ENCODE measurements around the gene ASB9. TPM values are rescaled to one million over a fixed set of nuclear protein-coding genes. Genes with fewer than 3 reads are reported as not detected.
A peak's percentile ranks its signal among the peaks of the same experiment; 100 is the strongest.

ASB9 gene
- total RNA-seq, 1 donor from 2014 or later: 0.25 TPM

DNA sequence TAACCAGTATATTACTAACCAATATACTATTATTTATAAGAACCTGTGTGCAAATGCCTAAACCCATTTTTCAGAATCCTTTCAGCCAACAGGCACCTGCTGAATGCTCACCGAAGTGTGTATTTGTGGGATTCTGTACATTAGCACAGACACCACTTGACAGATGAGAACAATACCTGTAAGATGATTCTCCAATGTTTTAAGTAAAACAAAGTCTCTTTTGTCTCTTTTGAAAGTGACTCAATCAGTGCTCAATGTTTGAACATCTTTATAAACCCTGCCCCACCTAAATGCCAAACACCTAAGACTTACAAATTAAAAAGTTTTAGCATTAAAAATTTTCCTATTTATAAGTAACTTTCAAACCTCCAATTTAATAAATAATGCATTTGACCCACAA lies 763 bp downstream of the ASB9 start:
- Histone ChIP-seq H3K4me3 (ENCODE audit: low read depth, low read length) (no peak overlapping the region), H3K27me3 (ENCODE audit: control insufficient read depth, insufficient read depth, low read length) (no peaks in the 10 kb centered on the region), H3K36me3 (ENCODE audit: control insufficient read depth, insufficient read depth, low read length) (no peaks in the 10 kb centered on the region)
- TF ChIP-seq CTCF (IDR thresholded peaks at IDR 0.05; ENCODE audit: insufficient read depth, low read length, poor library complexity, severe bottlenecking): no peak
- no peak for DNase-seq (ENCODE audit: low read depth)

- H3K36me3 ChIP-seq (ENCODE audit: control insufficient read depth, insufficient read depth, low read length): no peaks in the 10 kb centered on the region
- no peak for TF ChIP-seq CTCF (IDR thresholded peaks at IDR 0.05; ENCODE audit: insufficient read depth, low read length, poor library complexity, severe bottlenecking)
- no peaks in the 10 kb centered on the region for H3K27me3 ChIP-seq (ENCODE audit: control insufficient read depth, insufficient read depth, low read length)
- DNase-seq (ENCODE audit: low read depth): no peak
- H3K4me3 ChIP-seq (ENCODE audit: low read depth, low read length): no peak overlapping the region
These were observed 15.0 kb downstream of the ASB9 start for GRCh38 chrX:15254852-15255251.

- Histone ChIP-seq H3K36me3 (ENCODE audit: control insufficient read depth, insufficient read depth, low read length) (no peaks in the 10 kb centered on the region), H3K4me3 (ENCODE audit: low read depth, low read length) (no peak overlapping the region), H3K27me3 (ENCODE audit: control insufficient read depth, insufficient read depth, low read length) (no peaks in the 10 kb centered on the region)
- no peak for TF ChIP-seq CTCF (IDR thresholded peaks at IDR 0.05; ENCODE audit: insufficient read depth, low read length, poor library complexity, severe bottlenecking)
- no peak for DNase-seq (ENCODE audit: low read depth)
These were observed 24.0 kb downstream of the ASB9 start for GRCh38 chrX:15245896-15246295.

DNA sequence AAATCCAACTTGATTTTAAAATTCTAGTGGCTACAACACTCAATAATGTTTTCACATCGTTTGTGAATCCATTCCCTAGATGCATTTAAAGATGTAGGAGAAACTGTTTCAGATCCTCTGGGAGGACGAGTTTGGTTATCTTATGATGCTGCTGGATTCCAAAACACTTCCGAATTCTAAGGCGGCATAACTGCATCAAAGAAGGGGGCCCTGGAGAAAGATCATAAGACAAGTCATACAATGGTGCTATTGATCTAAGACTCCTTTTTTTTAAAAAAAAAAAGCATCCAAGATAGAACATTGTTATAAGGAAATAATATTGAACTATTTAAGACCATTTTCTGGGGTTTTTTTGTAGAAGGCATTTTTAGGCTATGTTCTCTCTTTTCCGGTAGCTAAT lies 25.5 kb downstream of the ASB9 start:
- no peak for TF ChIP-seq CTCF (IDR thresholded peaks at IDR 0.05; ENCODE audit: insufficient read depth, low read length, poor library complexity, severe bottlenecking)
- Histone ChIP-seq H3K4me3 (ENCODE audit: low read depth, low read length) (no peak overlapping the region), H3K27me3 (ENCODE audit: control insufficient read depth, insufficient read depth, low read length) (no peaks in the 10 kb centered on the region), H3K36me3 (ENCODE audit: control insufficient read depth, insufficient read depth, low read length) (no peaks in the 10 kb centered on the region)
- DNase-seq (ENCODE audit: low read depth): no peak

DNA sequence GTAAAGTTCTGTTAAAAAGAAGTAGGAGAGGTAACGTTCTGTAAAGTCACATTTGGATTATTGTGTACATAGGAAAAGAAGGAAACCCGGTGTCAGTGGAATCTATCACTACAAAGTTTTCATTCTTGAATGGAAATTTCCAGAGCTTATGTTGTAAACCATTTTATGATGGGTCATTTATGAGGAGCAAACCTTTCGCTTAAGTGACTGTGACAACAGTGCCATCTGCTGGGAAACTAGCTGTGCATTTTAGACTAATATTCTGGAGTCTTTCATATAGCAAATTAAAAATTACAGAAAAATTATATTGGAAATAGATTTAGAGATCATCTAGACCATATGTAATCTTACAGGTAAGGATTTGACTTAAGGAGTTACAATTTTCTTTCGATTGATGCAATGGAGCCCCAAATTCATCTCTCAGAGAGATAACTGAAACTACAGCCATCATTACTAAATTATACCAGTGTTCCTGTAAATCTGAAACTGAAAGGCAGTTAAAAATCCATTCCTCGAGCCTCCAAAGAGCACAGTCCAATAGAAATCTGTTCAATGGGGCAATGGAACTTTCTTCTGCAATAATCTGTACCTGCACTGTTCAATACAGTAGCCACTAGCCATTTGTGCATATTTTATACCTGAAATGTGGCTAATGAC lies 26.9 kb downstream of the ASB9 start:
- no peaks in the 10 kb centered on the region for H3K36me3 ChIP-seq (ENCODE audit: control insufficient read depth, insufficient read depth, low read length)
- peak; percentile 57 for TF ChIP-seq CTCF (IDR thresholded peaks at IDR 0.05; ENCODE audit: insufficient read depth, low read length, poor library complexity, severe bottlenecking)
- no peak overlapping the region for H3K4me3 ChIP-seq (ENCODE audit: low read depth, low read length)
- peak; percentile 16 for DNase-seq (ENCODE audit: low read depth)
- no peaks in the 10 kb centered on the region for H3K27me3 ChIP-seq (ENCODE audit: control insufficient read depth, insufficient read depth, low read length)

- no peak overlapping the region for H3K4me3 ChIP-seq (ENCODE audit: low read depth, low read length)
- no peaks in the 10 kb centered on the region for H3K36me3 ChIP-seq (ENCODE audit: control insufficient read depth, insufficient read depth, low read length)
- no peaks in the 10 kb centered on the region for H3K27me3 ChIP-seq (ENCODE audit: control insufficient read depth, insufficient read depth, low read length)
- no peak for DNase-seq (ENCODE audit: low read depth)
- TF ChIP-seq CTCF (IDR thresholded peaks at IDR 0.05; ENCODE audit: insufficient read depth, low read length, poor library complexity, severe bottlenecking): no peak
These were observed 28.6 kb downstream of the ASB9 start for GRCh38 chrX:15241301-15241700.
